OCI-LY1 (cell line): ENCODE measurements around the gene UQCC5.

Experiments used
- H2AFZ ChIP-seq: fragments of 200-600 bp; sonication (generic), shearing (Covaris generic); 2 replicates; pipeline ENCODE4 v1.6.0; 2014; ENCODE audit warnings: antibody characterized with exemption, mild to moderate bottlenecking, low read length
- H3F3A ChIP-seq: fragments of 200-600 bp; sonication (generic), shearing (Covaris generic); 2 replicates; pipeline ENCODE4 v1.6.0; 2014; ENCODE audit warnings: mild to moderate bottlenecking, antibody characterized with exemption, low read length, moderate library complexity; ENCODE audit not compliant: insufficient read depth
- H3K27ac ChIP-seq: fragments of 200-600 bp; sonication (generic); 2 replicates; pipeline ENCODE4 v1.5.1; 2014; ENCODE audit warnings: low read length, mixed run types, mild to moderate bottlenecking, low read depth; ENCODE audit not compliant: poor library complexity, severe bottlenecking
- H3K27me3 ChIP-seq: fragments of 200-600 bp; sonication (generic); 2 replicates; pipeline ENCODE4 v1.6.0; 2014; ENCODE audit warnings: antibody characterized with exemption, mild to moderate bottlenecking, low read length, moderate library complexity; ENCODE audit not compliant: insufficient read depth
- H3K36me3 ChIP-seq: fragments of 200-600 bp; sonication (generic); 2 replicates; pipeline ENCODE4 v1.6.1; 2014; ENCODE audit warnings: mild to moderate bottlenecking, antibody characterized with exemption, low read length, moderate library complexity, mixed read lengths; ENCODE audit not compliant: insufficient read depth
- H3K4me1 ChIP-seq: fragments of 200-600 bp; sonication (generic); 2 replicates; pipeline ENCODE4 v1.5.1; 2014; ENCODE audit warnings: mild to moderate bottlenecking, low read length, moderate library complexity; ENCODE audit not compliant: insufficient read depth, severe bottlenecking
- H3K4me2 ChIP-seq: fragments of 200-600 bp; sonication (generic), shearing (Covaris generic); 2 replicates; pipeline ENCODE4 v1.6.1; 2014; ENCODE audit warnings: low read length
- H3K4me3 ChIP-seq: fragments of 200-600 bp; sonication (generic); 2 replicates; pipeline ENCODE4 v1.5.1; 2014; ENCODE audit warnings: low read length, low read depth, mild to moderate bottlenecking, mixed read lengths; ENCODE audit not compliant: poor library complexity, severe bottlenecking
- H3K79me2 ChIP-seq: fragments of 200-600 bp; shearing (Covaris generic); 2 replicates; pipeline ENCODE4 v1.6.1; 2016; ENCODE audit warnings: mixed run types, low read length, mixed read lengths; ENCODE audit not compliant: insufficient read depth
- H3K9ac ChIP-seq: fragments of 200-600 bp; sonication (generic), shearing (Covaris generic); 2 replicates; pipeline ENCODE4 v1.6.1; 2014; ENCODE audit warnings: mild to moderate bottlenecking, low read length, mixed read lengths
- H3K9me2 ChIP-seq: fragments of 200-600 bp; sonication (generic), shearing (Covaris generic); 2 replicates; pipeline ENCODE4 v1.6.1; 2014; ENCODE audit warnings: low read depth, mild to moderate bottlenecking, low read length, mixed read lengths
- H3K9me3 ChIP-seq: fragments of 200-600 bp; shearing (Covaris generic); 2 replicates; pipeline ENCODE4 v1.6.1; 2014; ENCODE audit warnings: low read length, mixed read lengths
- H4K20me1 ChIP-seq: fragments of 200-600 bp; sonication (generic), shearing (Covaris generic); 2 replicates; pipeline ENCODE4 v1.6.0; 2016; ENCODE audit warnings: mild to moderate bottlenecking, low read length; ENCODE audit not compliant: insufficient read depth
- CTCF ChIP-seq: fragments of 200-600 bp; sonication (generic), shearing (Covaris generic); IDR thresholded peaks from 2 replicates; pipeline ENCODE4 v1.5.1; 2017; ENCODE audit warnings: mild to moderate bottlenecking, antibody characterized with exemption, low read length, moderate library complexity, mixed read lengths
- EZH2 ChIP-seq: fragments of 200-600 bp; sonication (generic), shearing (Covaris generic); IDR thresholded peaks from 2 replicates; pipeline ENCODE4 v1.8.0; 2017; ENCODE audit warnings: borderline replicate concordance, mixed run types, mild to moderate bottlenecking, antibody characterized with exemption, low read length, moderate library complexity, mixed read lengths

Gene UQCC5

GRCh38 chr3:52563984-52564383 lies 27.6 kb downstream of the UQCC5 start:
- H3K4me1 ChIP-seq, result no peaks in the 10 kb centered on the region
- H3K9me2 ChIP-seq, result no peaks in the 10 kb centered on the region
- H3K27ac ChIP-seq, result no peak overlapping the region
- H3K4me3 ChIP-seq, result no peak overlapping the region
- H3K4me2 ChIP-seq, result no peak overlapping the region
- H3K79me2 ChIP-seq, result no peaks in the 10 kb centered on the region
- H2AFZ ChIP-seq, result no peak overlapping the region
- H3K36me3 ChIP-seq, result peaks cover 46% of the 10 kb centered on the region
- H3F3A ChIP-seq, result no peaks in the 10 kb centered on the region
- no peaks in the 10 kb centered on the region for H4K20me1 ChIP-seq
- H3K27me3 ChIP-seq, result no peaks in the 10 kb centered on the region
- no peak for TF ChIP-seq EZH2
- no peak for TF ChIP-seq CTCF
- H3K9ac ChIP-seq, result no peak overlapping the region
- H3K9me3 ChIP-seq, result no peaks in the 10 kb centered on the region

GRCh38 chr3:52568069-52568468 lies 31.7 kb downstream of the UQCC5 start:
- H3K4me3 ChIP-seq, result no peak overlapping the region
- H3K4me2 ChIP-seq, result no peak overlapping the region
- H3K9me2 ChIP-seq, result no peaks in the 10 kb centered on the region
- no peaks in the 10 kb centered on the region for H3F3A ChIP-seq
- H3K36me3 ChIP-seq, result peaks cover 23% of the 10 kb centered on the region
- H3K27me3 ChIP-seq, result no peaks in the 10 kb centered on the region
- TF ChIP-seq EZH2 (no peak), CTCF (no peak)
- no peaks in the 10 kb centered on the region for H3K4me1 ChIP-seq
- no peaks in the 10 kb centered on the region for H3K79me2 ChIP-seq
- H3K9ac ChIP-seq, result no peak overlapping the region
- H3K27ac ChIP-seq, result no peak overlapping the region
- H3K9me3 ChIP-seq, result no peaks in the 10 kb centered on the region
- H4K20me1 ChIP-seq, result no peaks in the 10 kb centered on the region
- H2AFZ ChIP-seq, result no peak overlapping the region

GRCh38 chr3:52570076-52570475 lies 33.7 kb downstream of the UQCC5 start:
- H3K4me1 ChIP-seq, result no peaks in the 10 kb centered on the region
- H3K9me2 ChIP-seq, result no peaks in the 10 kb centered on the region
- H4K20me1 ChIP-seq, result no peaks in the 10 kb centered on the region
- H2AFZ ChIP-seq, result no peak overlapping the region
- no peak overlapping the region for H3K4me2 ChIP-seq
- H3K27me3 ChIP-seq, result no peaks in the 10 kb centered on the region
- H3K9ac ChIP-seq, result no peak overlapping the region
- TF ChIP-seq EZH2 (no peak), CTCF (no peak)
- H3K9me3 ChIP-seq, result no peaks in the 10 kb centered on the region
- H3K27ac ChIP-seq, result no peak overlapping the region
- H3K79me2 ChIP-seq, result no peaks in the 10 kb centered on the region
- no peak overlapping the region for H3K4me3 ChIP-seq
- H3F3A ChIP-seq, result no peaks in the 10 kb centered on the region
- peaks cover 24% of the 10 kb centered on the region for H3K36me3 ChIP-seq
